Gastroesophageal sphincter (tissue), 4 donors: ENCODE data around the gene IL16. TPM values are rescaled to one million over a fixed set of nuclear protein-coding genes. Genes with fewer than 3 reads are reported as not detected.

ENCODE experiments used
- ATAC-seq: fragments of 150-250 bp; one replicate; pipeline ENCODE4 v1.9.1; 2016; ENCODE audit warnings: mild to moderate bottlenecking, moderate library complexity
- H3K27ac ChIP-seq, 4 donors: fragments of 200-600 bp; sonication (generic) in 3 of 4; 1 replicate in 3 of 4; 2 replicates in 1 of 4; pipeline ENCODE4 v1.5.1; 2016 to 2019
- H3K27me3 ChIP-seq: fragments of 200-600 bp; sonication (generic); one replicate; pipeline ENCODE4 v1.5.1; 2019
- H3K36me3 ChIP-seq, 2 donors: fragments of 200-600 bp; sonication (generic); one replicate each; pipeline ENCODE4 v1.5.1; 2019; ENCODE audit warnings: control low read depth in 1 of 2
- H3K4me1 ChIP-seq, 3 donors: fragments of 200-600 bp; sonication (generic); 1 replicate in 2 of 3; 2 replicates in 1 of 3; pipeline ENCODE4 v1.5.1; 2016 to 2019; ENCODE audit warnings: control low read depth in 2 of 3
- H3K4me3 ChIP-seq, 2 donors: fragments of 200-600 bp; sonication (generic); one replicate each; pipeline ENCODE4 v1.5.1; 2019; ENCODE audit warnings: mild to moderate bottlenecking in 1 of 2, moderate library complexity in 1 of 2
- H3K9me3 ChIP-seq, 3 donors: fragments of 200-600 bp; sonication (generic); one replicate each; pipeline ENCODE4 v1.5.1; 2017 to 2019; ENCODE audit warnings: control low read depth in 2 of 3
- CTCF ChIP-seq, 4 experiments: fragments of 200-600 bp in 2 of 4; fragments of 450-650 bp in 2 of 4; sonication (generic) in 1 of 4; IDR thresholded peaks; one replicate each; pipeline ENCODE4 v1.5.1; 2017 to 2019; ENCODE audit warnings: antibody characterized with exemption in 4 of 4, mild to moderate bottlenecking in 2 of 4, moderate library complexity in 2 of 4
- EP300 ChIP-seq: sonication (generic); formaldehyde crosslinking; IDR thresholded peaks from one replicate; pipeline ENCODE4 v1.6.1; 2017; ENCODE audit warnings: antibody characterized with exemption, mild to moderate bottlenecking
- POLR2A ChIP-seq, 2 donors: fragments of 450-650 bp; IDR thresholded peaks; one replicate each; pipeline ENCODE4 v1.6.1; 2017; ENCODE audit warnings: antibody characterized with exemption in 2 of 2, mild to moderate bottlenecking in 2 of 2, moderate library complexity in 1 of 2
- POLR2AphosphoS5 ChIP-seq: sonication (generic); formaldehyde crosslinking; IDR thresholded peaks from one replicate; pipeline ENCODE4 v1.6.1; 2017; ENCODE audit warnings: antibody characterized with exemption
- WGBS, 2 donors: methylation state at CpG; one replicate each; pipeline ENCODE4 v1.1.5; 2018; ENCODE audit warnings: low coverage in 1 of 2; 5-methylcytosine and 5-hydroxymethylcytosine counted together
- total RNA-seq, 4 donors: library from RNA; depleted of rRNA; stranded (reverse); fragments of >200 nt; gene quantifications; one replicate each; pipeline ENCODE4 v1.1.0, GENCODE V29; 2016

Gene IL16
- total RNA-seq, 4 donors from 2014 or later: 15.0 to 35.2 (median 23.6) TPM

- Histone ChIP-seq H3K27me3 (peaks cover 7% of the 10 kb centered on the region), H3K27ac (peak overlapping the region in 1 of 4 donors; percentile 4), H3K4me3 (no peak overlapping the region), H3K4me1 (peaks cover 0 to 19% (median 13%) of the 10 kb centered on the region in 3 donors), H3K9me3 (no peaks in the 10 kb centered on the region), H3K36me3 (peaks cover 0 to 8% of the 10 kb centered on the region in 2 donors)
- TF ChIP-seq CTCF (IDR thresholded peaks at IDR 0.05) (no peak), EP300 (no peak), POLR2AphosphoS5 (no peak), POLR2A (IDR thresholded peaks at IDR 0.05) (no peak)
- no peak for ATAC-seq
- WGBS, 2 donors: 60 to 86% methylated on average over 1 to 2 of the region's 4 CpGs
Observed at GRCh38 chr15:81263477-81263876, 66.8 kb downstream of the IL16 start.

DNA sequence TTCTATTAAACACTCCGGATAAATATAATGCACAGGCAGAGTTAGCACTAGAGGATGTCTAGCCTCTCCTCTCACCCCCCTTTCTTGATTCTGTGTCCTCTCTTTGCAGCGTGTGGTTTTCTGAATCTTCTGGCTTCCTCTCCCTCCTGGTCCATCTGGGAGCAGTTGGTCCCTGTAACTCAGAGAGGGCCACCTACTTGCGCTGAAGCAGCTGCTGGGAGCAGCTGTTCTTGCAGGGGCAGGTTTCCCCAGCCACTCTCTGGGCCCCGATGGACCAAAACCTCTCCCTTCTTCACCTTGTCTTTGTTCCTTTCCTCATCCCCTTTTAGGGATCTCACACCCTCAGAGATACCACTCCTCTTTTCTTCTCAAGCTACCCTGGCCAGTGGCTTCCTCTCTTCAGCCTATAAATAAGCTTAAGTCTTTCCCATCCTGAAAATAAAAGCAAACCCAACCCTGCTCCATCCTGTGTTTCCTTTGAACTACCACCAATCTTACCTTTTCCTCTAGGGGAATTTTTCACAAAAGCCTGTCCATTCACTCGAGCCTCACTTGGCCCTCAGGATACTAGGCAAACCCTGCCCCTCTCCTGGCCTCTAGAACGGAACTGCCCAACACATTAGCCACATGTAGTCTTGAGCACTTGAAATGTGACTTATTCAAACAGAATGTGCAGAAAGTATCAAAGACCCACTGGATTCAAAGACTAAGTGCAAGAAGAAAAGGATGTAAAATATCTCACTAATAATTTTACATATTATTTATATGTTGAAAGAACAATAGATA lies 67.6 kb downstream of the IL16 start:
- Histone ChIP-seq H3K4me3 (no peak overlapping the region), H3K27ac (peak overlapping the region in 1 of 4 donors; percentile 4), H3K4me1 (peaks cover 0 to 19% (median 13%) of the 10 kb centered on the region in 3 donors), H3K36me3 (peaks cover 0 to 13% of the 10 kb centered on the region in 2 donors), H3K27me3 (peaks cover 7% of the 10 kb centered on the region), H3K9me3 (no peaks in the 10 kb centered on the region)
- WGBS, 2 donors: 44 to 77% methylated on average over 2 to 6 of the region's 6 CpGs
- no peak for TF ChIP-seq POLR2A (IDR thresholded peaks at IDR 0.05)
- TF ChIP-seq EP300: no peak
- no peak for TF ChIP-seq CTCF (IDR thresholded peaks at IDR 0.05)
- no peak for TF ChIP-seq POLR2AphosphoS5
- ATAC-seq: no peak

DNA sequence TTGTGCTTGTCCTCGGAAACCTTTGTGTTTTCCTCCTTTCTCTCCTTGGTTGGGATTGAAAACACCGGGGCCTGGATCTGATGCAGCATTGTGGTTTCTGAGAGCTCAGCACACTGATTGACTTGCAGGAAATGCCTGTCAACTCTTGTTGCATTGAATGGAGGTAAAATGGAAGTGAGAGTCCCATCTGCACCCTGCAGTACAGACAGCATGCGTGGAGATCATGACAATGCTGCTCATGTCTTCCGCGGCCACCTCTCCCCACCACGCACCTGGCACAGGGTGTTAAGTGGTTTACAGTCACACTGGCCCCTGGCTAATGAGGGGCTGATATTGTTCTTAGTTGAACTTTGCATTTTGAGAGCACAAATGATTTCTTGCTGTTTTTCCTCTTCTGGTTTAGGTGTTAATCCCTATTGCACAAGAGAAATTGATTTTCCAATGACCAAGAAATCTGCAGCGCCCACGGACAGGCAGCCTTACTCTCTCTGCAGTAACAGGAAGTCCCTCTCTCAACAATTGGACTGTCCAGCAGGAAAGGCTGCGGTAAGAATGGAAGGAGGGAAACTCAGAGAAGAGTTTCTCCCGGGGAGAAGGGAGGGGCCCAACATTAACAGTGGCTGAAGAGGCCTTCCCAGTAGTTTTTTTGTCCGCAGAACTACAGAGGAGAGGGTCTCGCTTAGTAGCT lies 68.7 kb downstream of the IL16 start:
- H3K27me3 ChIP-seq: peaks cover 7% of the 10 kb centered on the region
- ATAC-seq: peak; percentile 3
- H3K4me1 ChIP-seq: peaks cover 0 to 19% (median 13%) of the 10 kb centered on the region in 3 donors
- peak overlapping the region in 1 of 4 donors; percentile 28 for H3K27ac ChIP-seq
- H3K36me3 ChIP-seq: peaks cover 0 to 18% of the 10 kb centered on the region in 2 donors
- no peak overlapping the region for H3K4me3 ChIP-seq
- WGBS, 2 donors: 47 to 54% methylated on average over 5 to 7 of the region's 12 CpGs
- H3K9me3 ChIP-seq: no peaks in the 10 kb centered on the region
- TF ChIP-seq POLR2A (IDR thresholded peaks at IDR 0.05) (no peak), EP300 (no peak), CTCF (IDR thresholded peaks at IDR 0.05) (no peak), POLR2AphosphoS5 (no peak)

DNA sequence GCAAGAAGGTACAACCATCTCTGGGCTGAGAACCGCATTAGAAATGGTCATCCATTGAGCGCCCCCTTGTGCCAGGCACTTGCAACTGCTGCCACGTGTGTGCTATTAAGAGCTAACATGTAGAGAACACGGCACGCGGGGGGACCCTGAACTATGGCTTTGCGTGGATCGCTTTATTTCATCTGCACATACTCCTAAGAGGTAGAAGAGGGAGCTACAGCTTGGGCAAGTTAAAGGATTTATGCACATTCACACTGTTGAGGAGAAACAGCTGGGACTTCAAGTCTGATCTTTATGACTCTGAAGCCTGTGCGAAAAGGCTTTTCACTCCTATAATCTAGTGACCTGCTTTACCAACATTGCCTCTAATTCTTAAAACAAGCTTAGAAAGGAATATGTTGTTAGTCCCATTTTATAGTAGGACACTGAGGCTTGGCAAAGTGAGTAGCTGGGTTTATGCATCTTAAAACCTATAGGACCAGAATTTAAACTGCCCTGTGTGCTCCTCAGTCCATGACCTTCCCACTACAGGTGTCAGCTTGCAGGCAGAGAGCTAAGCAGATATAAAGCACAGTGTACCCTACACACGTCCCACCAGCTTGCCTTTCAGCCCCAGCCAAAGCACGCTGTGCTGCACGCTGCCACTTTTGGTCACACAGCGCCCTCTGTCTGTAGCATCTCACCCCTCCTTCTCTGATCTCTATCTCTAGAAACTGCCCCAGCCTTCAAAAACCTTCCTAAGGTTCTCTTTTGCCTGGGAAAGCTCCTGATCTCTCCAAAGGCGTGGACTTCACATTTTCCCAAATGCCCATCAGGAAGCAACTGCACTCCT lies 69.5 kb downstream of the IL16 start:
- H3K27ac ChIP-seq: peak overlapping the region in 1 of 4 donors; percentile 28
- peaks cover 7% of the 10 kb centered on the region for H3K27me3 ChIP-seq
- no peak for TF ChIP-seq POLR2AphosphoS5
- peak; percentile 72 to 85 (median 83) for TF ChIP-seq CTCF (IDR thresholded peaks at IDR 0.05)
- ATAC-seq: peak; percentile 86
- H3K4me1 ChIP-seq: peaks cover 0 to 19% (median 13%) of the 10 kb centered on the region in 3 donors
- H3K4me3 ChIP-seq: no peak overlapping the region
- WGBS, 2 donors: 5 to 10% methylated on average over 7 to 14 of the region's 14 CpGs
- no peaks in the 10 kb centered on the region for H3K9me3 ChIP-seq
- H3K36me3 ChIP-seq: peaks cover 0 to 18% of the 10 kb centered on the region in 2 donors
